Prostate gland (tissue), 2 donors: Measurements from ENCODE around the gene ATP7B. TPM values are rescaled to one million over a fixed set of nuclear protein-coding genes. Genes with fewer than 3 reads are reported as not detected.
"Not testable (repeated sequence)": the region's sequence is repeated elsewhere in the genome, so short reads cannot be mapped to it uniquely, and the experiment has no call there.

ENCODE experiments used
- DNase-seq: peaks from one replicate; pipeline ENCODE4 v3.0.0-alpha.2; 2019; ENCODE audit warnings: low spot score
- H3K27ac ChIP-seq, 2 donors: fragments of 200-600 bp; sonication (generic); 2 replicates each; pipeline ENCODE4 v1.5.1; 2017 to 2019
- H3K27me3 ChIP-seq: fragments of 200-600 bp; sonication (generic); replicated peaks from 2 replicates; pipeline ENCODE4 v1.5.1; 2019; ENCODE audit not compliant: insufficient read depth
- H3K36me3 ChIP-seq, 2 donors: fragments of 200-600 bp; sonication (generic); 1 replicate in 1 of 2; 2 replicates in 1 of 2; pipeline versions ENCODE4 v1.5.1 to v1.8.1; 2017 to 2019
- H3K4me1 ChIP-seq: fragments of 200-600 bp; sonication (generic); replicated peaks from 2 replicates; pipeline ENCODE4 v1.5.1; 2019
- H3K4me3 ChIP-seq, 2 donors: fragments of 200-600 bp; sonication (generic); 2 replicates each; pipeline ENCODE4 v1.5.1; 2017 to 2019
- H3K9me3 ChIP-seq: fragments of 200-600 bp; sonication (generic); 2 replicates; pipeline ENCODE4 v1.5.1; 2017
- CTCF ChIP-seq, 4 experiments: fragments of 200-600 bp in 2 of 4; fragments of 450-650 bp in 2 of 4; sonication (generic) in 2 of 4; IDR thresholded peaks; 1 replicate in 3 of 4; 2 replicates in 1 of 4; pipeline ENCODE4 v1.5.1; 2016 to 2019; ENCODE audit warnings: antibody characterized with exemption in 4 of 4, mild to moderate bottlenecking in 2 of 4, moderate library complexity in 2 of 4
- POLR2A ChIP-seq: fragments of 450-650 bp; IDR thresholded peaks from one replicate; pipeline ENCODE4 v1.6.1; 2016; ENCODE audit warnings: antibody characterized with exemption, mild to moderate bottlenecking
- POLR2AphosphoS5 ChIP-seq: sonication (generic); formaldehyde crosslinking; IDR thresholded peaks from one replicate; pipeline ENCODE4 v1.6.1; 2017; ENCODE audit warnings: antibody characterized with exemption
- WGBS: methylation state at CpG from one replicate; pipeline ENCODE4 v1.1.5; 2018; 5-methylcytosine and 5-hydroxymethylcytosine counted together
- intact Hi-C: fragments of 100-400 bp; cut with DNase I; formaldehyde crosslinking; loops from one replicate; pipeline ENCODE4 v1.14.2; 2022
- total RNA-seq, 2 donors: library from RNA; depleted of rRNA; stranded (reverse); fragments of >200 nt; gene quantifications; one replicate each; pipeline ENCODE4 v1.1.0, GENCODE V29; 2016

ATP7B gene
- total RNA-seq, 2 donors from 2014 or later: 6.2 to 8.2 TPM

DNA sequence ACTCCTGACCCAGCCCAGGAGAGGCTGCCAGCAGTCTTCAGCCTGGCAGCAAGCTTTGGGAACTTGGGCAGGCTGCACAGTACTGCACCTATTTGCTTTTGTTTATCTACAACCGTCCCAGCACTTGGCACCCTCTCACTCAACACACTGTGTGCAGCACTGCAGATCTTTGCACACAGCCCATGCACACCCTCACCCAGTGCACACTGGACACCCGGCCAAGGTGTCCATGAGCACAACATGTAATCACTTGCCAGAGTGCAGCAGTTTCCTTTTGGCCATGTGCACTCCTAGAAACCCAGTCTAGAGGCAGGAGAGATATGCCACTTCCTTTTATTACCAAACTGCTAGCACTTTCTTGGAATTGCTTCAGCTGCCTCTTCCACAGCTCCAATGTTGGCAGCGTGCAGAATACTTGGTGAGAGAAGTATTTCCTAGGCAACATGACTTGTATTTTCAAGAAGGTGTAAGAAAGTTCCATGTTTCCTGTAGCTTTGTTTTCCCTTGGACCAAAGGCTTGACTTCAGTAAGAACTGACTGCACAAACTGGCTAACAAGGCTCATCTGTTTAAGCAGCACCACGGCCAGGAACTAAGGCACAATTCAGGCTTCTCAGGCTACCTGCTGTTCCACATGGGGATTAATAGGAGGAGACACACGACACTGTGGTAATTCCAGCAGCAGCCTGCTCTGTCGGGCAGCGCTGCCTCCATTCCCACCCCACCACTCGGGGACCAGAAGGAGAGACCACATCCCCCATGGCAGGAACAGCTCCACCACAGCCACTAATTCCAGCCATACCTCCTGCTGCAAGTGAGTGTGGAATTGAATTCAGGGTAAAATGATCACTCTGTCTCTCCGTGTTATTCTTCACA lies 15.3 kb downstream of the ATP7B start:
- peak; percentile 73 for TF ChIP-seq POLR2AphosphoS5
- no peak for TF ChIP-seq POLR2A
- peak in 1 of 4 experiments; percentile 12 for TF ChIP-seq CTCF (IDR thresholded peaks at IDR 0.05)
- H3K27me3 ChIP-seq: no peaks in the 10 kb centered on the region
- peak; percentile 43 for DNase-seq
- no peaks in the 10 kb centered on the region for H3K9me3 ChIP-seq
- no peaks in the 10 kb centered on the region for H3K36me3 ChIP-seq
- H3K4me3 ChIP-seq: no peak overlapping the region
- peaks cover 17% of the 10 kb centered on the region for H3K4me1 ChIP-seq
- intact Hi-C loops: loop anchor here (5.0 kb wide), 1 partner anchor 131 kb away; the partner anchor contains the start of gene NEK5
- peak overlapping the region; percentile 50 to 56 for H3K27ac ChIP-seq
- WGBS: 17% methylated on average over 9 of the region's 9 CpGs

- H3K9me3 ChIP-seq: no peaks in the 10 kb centered on the region
- no peak for TF ChIP-seq CTCF (IDR thresholded peaks at IDR 0.05)
- no peak for TF ChIP-seq POLR2AphosphoS5
- no peak for TF ChIP-seq POLR2A
- intact Hi-C loops: no loop called here
- 98% methylated on average over 2 of the region's 2 CpGs for WGBS
- no peak overlapping the region for H3K4me3 ChIP-seq
- no peak overlapping the region for H3K27ac ChIP-seq
- H3K27me3 ChIP-seq: no peaks in the 10 kb centered on the region
- no peak for DNase-seq
- H3K4me1 ChIP-seq: peaks cover 7% of the 10 kb centered on the region
- H3K36me3 ChIP-seq: no peaks in the 10 kb centered on the region
Observed at GRCh38 chr13:51993713-51994112, 17.5 kb downstream of the ATP7B start.

GRCh38 chr13:51988988-51989618 lies 22.1 kb downstream of the ATP7B start:
- Histone ChIP-seq H3K4me1 (no peaks in the 10 kb centered on the region), H3K27ac (no peak overlapping the region), H3K9me3 (no peaks in the 10 kb centered on the region), H3K36me3 (no peaks in the 10 kb centered on the region), H3K4me3 (no peak overlapping the region), H3K27me3 (no peaks in the 10 kb centered on the region)
- DNase-seq: no peak
- intact Hi-C loops: no loop called here
- WGBS: 87% methylated on average over 3 of the region's 3 CpGs
- no peak for TF ChIP-seq CTCF (IDR thresholded peaks at IDR 0.05)

GRCh38 chr13:51984904-51985303 lies 26.3 kb downstream of the ATP7B start:
- 98% methylated on average over 4 of the region's 4 CpGs for WGBS
- H3K4me1 ChIP-seq, H3K9me3 ChIP-seq, H3K36me3 ChIP-seq, H3K4me3 ChIP-seq, H3K27ac ChIP-seq, intact Hi-C loops, DNase-seq, H3K27me3 ChIP-seq: not testable (repeated sequence)

- H3K9me3 ChIP-seq, H3K4me1 ChIP-seq, H3K27me3 ChIP-seq, intact Hi-C loops, DNase-seq, H3K36me3 ChIP-seq, H3K27ac ChIP-seq, H3K4me3 ChIP-seq: not testable (repeated sequence)
- 92% methylated on average over 2 of the region's 3 CpGs for WGBS
Observed at GRCh38 chr13:51983292-51983691, 28.0 kb downstream of the ATP7B start.

DNA sequence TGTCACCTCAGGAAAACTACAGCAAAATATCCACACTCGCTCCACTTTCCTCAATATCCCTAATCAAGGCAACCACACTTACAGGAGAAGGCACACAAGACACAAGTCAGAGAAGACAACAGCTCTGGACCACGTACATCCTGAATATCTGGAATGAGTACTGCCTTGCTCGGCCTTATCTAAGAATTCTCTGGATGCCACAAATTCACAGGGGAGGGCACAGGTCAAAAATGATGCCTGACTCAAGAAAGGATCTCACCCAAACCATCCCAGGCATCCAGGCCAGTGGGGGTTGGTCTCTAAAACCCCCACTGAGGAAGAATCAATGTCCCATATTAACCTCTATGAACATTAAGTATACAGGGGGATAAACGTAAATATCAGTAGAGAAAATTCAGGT lies 29.9 kb downstream of the ATP7B start:
- TF ChIP-seq POLR2A: no peak
- Histone ChIP-seq H3K27me3 (no peaks in the 10 kb centered on the region), H3K27ac (no peak overlapping the region), H3K9me3 (no peaks in the 10 kb centered on the region), H3K4me3 (no peak overlapping the region), H3K36me3 (no peaks in the 10 kb centered on the region), H3K4me1 (no peaks in the 10 kb centered on the region)
- intact Hi-C loops: no loop called here
- 65% methylated on average over 4 of the region's 4 CpGs for WGBS
- no peak for DNase-seq
